ENCODE results near the gene OR52H1.

DNA sequence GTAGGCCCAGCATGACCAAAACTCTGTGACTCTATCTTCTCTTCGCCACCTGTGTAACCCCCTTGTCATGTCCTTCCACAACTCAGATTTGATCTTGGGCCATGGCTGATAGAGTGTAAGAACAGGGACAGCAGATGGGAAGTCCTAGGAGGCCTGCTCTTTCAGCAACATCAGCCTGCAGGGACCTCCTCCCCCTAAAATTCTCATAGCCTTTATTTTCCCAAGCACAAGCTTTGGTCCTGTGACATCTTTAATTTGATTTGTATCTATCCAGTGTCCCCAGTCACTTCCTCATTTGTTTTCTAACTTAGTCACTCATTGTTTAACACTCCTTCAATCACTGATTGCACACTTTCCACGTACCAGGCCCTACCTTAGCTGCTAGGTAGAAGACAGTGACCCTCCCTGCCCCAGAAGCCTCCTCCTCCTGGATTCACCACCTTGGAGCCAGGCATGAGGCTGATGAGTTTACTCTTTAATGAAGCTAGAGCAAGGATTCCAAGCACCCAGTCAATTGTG lies 43.9 kb downstream of the OR52H1 start:
- TF ChIP-seq POLR2A (IDR thresholded peaks at IDR 0.05) = no peak
- TF ChIP-seq, protein P1, sequence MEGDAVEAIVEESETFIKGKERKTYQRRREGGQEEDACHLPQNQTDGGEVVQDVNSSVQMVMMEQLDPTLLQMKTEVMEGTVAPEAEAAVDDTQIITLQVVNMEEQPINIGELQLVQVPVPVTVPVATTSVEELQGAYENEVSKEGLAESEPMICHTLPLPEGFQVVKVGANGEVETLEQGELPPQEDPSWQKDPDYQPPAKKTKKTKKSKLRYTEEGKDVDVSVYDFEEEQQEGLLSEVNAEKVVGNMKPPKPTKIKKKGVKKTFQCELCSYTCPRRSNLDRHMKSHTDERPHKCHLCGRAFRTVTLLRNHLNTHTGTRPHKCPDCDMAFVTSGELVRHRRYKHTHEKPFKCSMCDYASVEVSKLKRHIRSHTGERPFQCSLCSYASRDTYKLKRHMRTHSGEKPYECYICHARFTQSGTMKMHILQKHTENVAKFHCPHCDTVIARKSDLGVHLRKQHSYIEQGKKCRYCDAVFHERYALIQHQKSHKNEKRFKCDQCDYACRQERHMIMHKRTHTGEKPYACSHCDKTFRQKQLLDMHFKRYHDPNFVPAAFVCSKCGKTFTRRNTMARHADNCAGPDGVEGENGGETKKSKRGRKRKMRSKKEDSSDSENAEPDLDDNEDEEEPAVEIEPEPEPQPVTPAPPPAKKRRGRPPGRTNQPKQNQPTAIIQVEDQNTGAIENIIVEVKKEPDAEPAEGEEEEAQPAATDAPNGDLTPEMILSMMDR (IDR thresholded peaks at IDR 0.05) = no peak
